Measurements from ENCODE around the gene CAMK2B. TPM values are rescaled to one million over a fixed set of nuclear protein-coding genes. Genes with fewer than 3 reads are reported as not detected.
A peak's percentile ranks its signal among the peaks of the same experiment; 100 is the strongest.

CAMK2B gene
- total RNA-seq, 1 donor from 2014 or later = 0.17 TPM

DNA sequence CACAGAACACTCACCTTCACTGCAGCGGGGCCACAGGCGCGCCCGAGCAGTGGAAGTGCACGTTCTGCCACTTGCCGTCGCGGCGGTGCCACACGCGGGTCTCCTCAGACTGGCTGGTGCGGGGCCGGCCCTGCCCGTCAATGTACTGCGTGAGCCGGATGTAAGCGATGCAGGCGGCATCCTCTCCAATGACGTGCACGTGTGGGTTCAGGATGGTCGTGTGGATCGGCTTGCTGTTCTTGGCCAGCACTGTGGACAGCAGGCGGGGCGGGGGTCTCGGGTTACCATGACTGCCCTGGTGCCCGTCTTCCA, 105.4 kb downstream of the CAMK2B start:
- Histone ChIP-seq H3K4me3 (no peak overlapping the region), H3K4me1 (no peaks in the 10 kb centered on the region), H3K36me3 (no peaks in the 10 kb centered on the region), H3K9me3 (no peaks in the 10 kb centered on the region), H3K27ac (no peak overlapping the region), H3K27me3 (no peaks in the 10 kb centered on the region)
- DNase-seq (peak; percentile 53), ATAC-seq (no peak)
- intact Hi-C loops (cut with DNase I) = no loop called here
- TF ChIP-seq, protein P1, sequence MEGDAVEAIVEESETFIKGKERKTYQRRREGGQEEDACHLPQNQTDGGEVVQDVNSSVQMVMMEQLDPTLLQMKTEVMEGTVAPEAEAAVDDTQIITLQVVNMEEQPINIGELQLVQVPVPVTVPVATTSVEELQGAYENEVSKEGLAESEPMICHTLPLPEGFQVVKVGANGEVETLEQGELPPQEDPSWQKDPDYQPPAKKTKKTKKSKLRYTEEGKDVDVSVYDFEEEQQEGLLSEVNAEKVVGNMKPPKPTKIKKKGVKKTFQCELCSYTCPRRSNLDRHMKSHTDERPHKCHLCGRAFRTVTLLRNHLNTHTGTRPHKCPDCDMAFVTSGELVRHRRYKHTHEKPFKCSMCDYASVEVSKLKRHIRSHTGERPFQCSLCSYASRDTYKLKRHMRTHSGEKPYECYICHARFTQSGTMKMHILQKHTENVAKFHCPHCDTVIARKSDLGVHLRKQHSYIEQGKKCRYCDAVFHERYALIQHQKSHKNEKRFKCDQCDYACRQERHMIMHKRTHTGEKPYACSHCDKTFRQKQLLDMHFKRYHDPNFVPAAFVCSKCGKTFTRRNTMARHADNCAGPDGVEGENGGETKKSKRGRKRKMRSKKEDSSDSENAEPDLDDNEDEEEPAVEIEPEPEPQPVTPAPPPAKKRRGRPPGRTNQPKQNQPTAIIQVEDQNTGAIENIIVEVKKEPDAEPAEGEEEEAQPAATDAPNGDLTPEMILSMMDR (IDR thresholded peaks at IDR 0.05) = no peak

GRCh38 chr7:44219371-44220045, 105.9 kb downstream of the CAMK2B start:
- no peaks in the 10 kb centered on the region for H3K4me1 ChIP-seq
- H3K9me3 ChIP-seq = no peaks in the 10 kb centered on the region
- no peaks in the 10 kb centered on the region for H3K27me3 ChIP-seq
- DNase-seq = peak; percentile 40
- H3K4me3 ChIP-seq = no peak overlapping the region
- no peak for ATAC-seq
- peaks cover 2% of the 10 kb centered on the region for H3K36me3 ChIP-seq
- intact Hi-C loops (cut with DNase I) = no loop called here
- H3K27ac ChIP-seq = no peak overlapping the region
- TF ChIP-seq, protein P1 (IDR thresholded peaks at IDR 0.05) = no peak

DNA sequence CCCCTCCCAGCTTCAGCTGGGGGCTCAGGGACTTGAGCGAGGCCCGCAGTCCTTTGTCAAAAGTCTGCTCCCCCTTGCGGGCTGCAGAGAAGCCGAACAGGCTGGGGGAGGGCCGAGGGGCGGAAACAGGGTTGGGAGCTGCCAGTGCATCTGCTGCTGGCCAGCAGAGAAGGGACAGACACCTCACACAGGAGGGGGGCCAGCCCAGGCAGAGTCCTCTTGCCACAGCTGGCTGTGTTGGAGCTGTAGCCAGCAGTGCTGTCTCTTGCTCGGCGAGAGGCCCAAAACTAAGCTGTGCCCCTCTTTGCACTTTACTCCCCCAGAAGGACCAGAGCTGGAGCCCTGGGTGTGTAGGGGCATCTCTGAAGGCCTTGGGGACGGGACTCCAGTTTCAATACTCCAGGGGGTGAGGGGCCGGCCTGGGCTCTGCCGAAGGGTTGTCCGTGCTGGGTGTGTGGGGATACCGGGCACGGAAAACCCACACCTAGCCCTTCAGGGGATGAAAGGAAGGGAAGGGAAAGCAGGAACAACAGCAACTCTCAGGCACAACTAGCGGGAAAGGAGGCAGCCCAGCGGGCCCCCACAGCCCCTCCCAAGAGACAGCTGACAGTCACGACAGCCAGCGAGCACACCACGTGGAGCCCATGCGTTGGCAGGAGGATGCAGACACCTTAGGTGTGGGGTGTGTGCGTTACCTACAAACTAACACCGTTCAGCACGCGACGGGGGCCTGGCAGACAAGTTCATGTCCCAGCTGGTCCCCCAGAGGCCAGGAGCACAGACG, 106.8 kb downstream of the CAMK2B start:
- no peak overlapping the region for H3K4me3 ChIP-seq
- peak; percentile 49 for DNase-seq

DNA sequence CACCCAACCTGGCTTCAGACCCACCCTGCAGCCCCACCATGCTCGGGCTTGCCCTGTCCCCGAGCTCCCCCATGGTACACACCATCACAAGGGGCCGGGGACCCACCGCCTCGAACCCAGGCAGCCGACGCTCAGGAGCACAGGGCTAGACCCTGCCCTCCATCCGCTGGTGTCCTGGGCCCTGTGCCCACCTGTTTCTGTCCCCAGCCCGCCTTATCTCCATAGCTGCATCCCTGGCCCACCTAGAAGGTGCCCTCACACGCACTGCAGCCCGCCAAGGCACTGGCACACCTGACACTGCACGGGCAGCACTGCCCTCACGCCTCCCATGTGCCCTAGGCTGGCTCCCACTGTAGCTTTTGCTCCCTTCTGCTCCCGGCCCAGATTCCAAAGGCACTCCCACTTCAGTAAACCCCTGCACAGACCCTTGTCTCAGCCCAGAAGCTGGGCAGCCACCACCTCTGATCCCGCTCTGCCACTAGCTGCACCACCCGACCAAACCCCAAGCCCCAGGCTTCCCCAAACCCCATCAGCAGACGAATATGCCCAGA, 107.5 kb downstream of the CAMK2B start:
- Histone ChIP-seq H3K27ac (no peak overlapping the region), H3K4me1 (no peaks in the 10 kb centered on the region), H3K36me3 (peaks cover 10% of the 10 kb centered on the region), H3K4me3 (no peak overlapping the region), H3K27me3 (no peaks in the 10 kb centered on the region), H3K9me3 (no peaks in the 10 kb centered on the region)
- intact Hi-C loops (cut with DNase I) = no loop called here
- DNase-seq (no peak), ATAC-seq (no peak)
- TF ChIP-seq, protein P1 (IDR thresholded peaks at IDR 0.05) = no peak

More for the DNA sequence above, 106.8 kb downstream of the CAMK2B start:
- TF ChIP-seq, protein P1 (IDR thresholded peaks at IDR 0.05) = no peak
- no peaks in the 10 kb centered on the region for H3K4me1 ChIP-seq
- intact Hi-C loops (cut with DNase I) = no loop called here
- no peak for ATAC-seq
- H3K27ac ChIP-seq = no peak overlapping the region
- H3K27me3 ChIP-seq = no peaks in the 10 kb centered on the region
- peaks cover 3% of the 10 kb centered on the region for H3K36me3 ChIP-seq
- no peaks in the 10 kb centered on the region for H3K9me3 ChIP-seq

- DNase-seq (peak; percentile 55), ATAC-seq (no peak)
- Histone ChIP-seq H3K27me3 (no peaks in the 10 kb centered on the region), H3K9me3 (no peaks in the 10 kb centered on the region), H3K4me1 (no peaks in the 10 kb centered on the region), H3K27ac (no peak overlapping the region), H3K36me3 (peaks cover 16% of the 10 kb centered on the region), H3K4me3 (no peak overlapping the region)
- intact Hi-C loops (cut with DNase I) = no loop called here
- TF ChIP-seq, protein P1 (IDR thresholded peaks at IDR 0.05) = no peak
Observed at GRCh38 chr7:44217223-44217714, 108.1 kb downstream of the CAMK2B start.
